Caco-2 (cell line): ENCODE results near the gene PLA2G2F. TPM values are rescaled to one million over a fixed set of nuclear protein-coding genes. Genes with fewer than 3 reads are reported as not detected.

Experiments used
- BruUV-seq: library from RNA; stranded (reverse); fragments of 400-500 nt; replicated peaks from 2 replicates; lab custom pipeline; 2021; lab: Mats Ljungman, UMichigan
- CTCF ChIA-PET: fragments of 300-600 bp; sonication (Branson Sonifier 250); formaldehyde crosslinking; loops from one replicate; lab custom pipeline; 2022; ENCODE audit warnings: antibody characterized with exemption; lab: Charles Lee
- POLR2A ChIA-PET: fragments of 300-600 bp; sonication (Branson Sonifier 250); formaldehyde crosslinking; loops from one replicate; lab custom pipeline; 2022; ENCODE audit warnings: antibody characterized with exemption; lab: Charles Lee
- DNase-seq, 2 experiments: peaks; one replicate each; pipeline versions ENCODE4 v3.0.0 to v3.0.0-alpha.2; 2020 to 2022
- H3K27me3 ChIP-seq: replicated peaks from 2 replicates; pipeline ENCODE4 v1.6.0; 2011; ENCODE audit warnings: low read length; ENCODE audit not compliant: control insufficient read depth, insufficient read depth
- H3K36me3 ChIP-seq: 2 replicates; pipeline ENCODE4 v1.5.1; 2011; ENCODE audit warnings: low read length; ENCODE audit not compliant: control insufficient read depth, insufficient read depth
- H3K4me1 ChIP-seq: fragments of 250-450 bp; sonication (Bioruptor Pico); 2 replicates; pipeline ENCODE4 v1.5.1; 2020; ENCODE audit warnings: mild to moderate bottlenecking
- H3K4me3 ChIP-seq: 2 replicates; pipeline ENCODE4 v1.5.1; 2011; ENCODE audit warnings: low read depth, mild to moderate bottlenecking, control low read depth, low read length
- H3K9me3 ChIP-seq: fragments of 250-450 bp; sonication (Bioruptor Pico); 2 replicates; pipeline ENCODE4 v1.5.1; 2020; ENCODE audit warnings: mild to moderate bottlenecking, moderate library complexity
- H3K27ac Mint-ChIP-seq: one replicate; pipeline ENCODE4 v1.8.0; 2022; ENCODE audit warnings: mixed read lengths; ENCODE audit not compliant: unreplicated experiment
- H3K27me3 Mint-ChIP-seq: one replicate; pipeline ENCODE4 v1.8.0; 2022; ENCODE audit warnings: mixed read lengths; ENCODE audit not compliant: insufficient read depth, unreplicated experiment
- H3K36me3 Mint-ChIP-seq: one replicate; pipeline ENCODE4 v1.8.0; 2022; ENCODE audit warnings: mild to moderate bottlenecking, mixed read lengths; ENCODE audit not compliant: insufficient read depth, unreplicated experiment
- H3K4me1 Mint-ChIP-seq: one replicate; pipeline ENCODE4 v1.8.0; 2022; ENCODE audit warnings: low read depth, mixed read lengths; ENCODE audit not compliant: unreplicated experiment
- H3K4me3 Mint-ChIP-seq: one replicate; pipeline ENCODE4 v1.8.0; 2022; ENCODE audit warnings: mild to moderate bottlenecking, moderate library complexity, mixed read lengths; ENCODE audit not compliant: unreplicated experiment
- H3K9me3 Mint-ChIP-seq: one replicate; pipeline ENCODE4 v1.8.0; 2022; ENCODE audit warnings: mixed read lengths; ENCODE audit not compliant: unreplicated experiment
- CTCF ChIP-seq, 2 experiments: fragments of 200-600 bp in 1 of 2; IDR thresholded peaks; 1 replicate in 1 of 2; 2 replicates in 1 of 2; pipeline versions ENCODE4 v1.5.1 to v1.8.0; 2011 to 2022; ENCODE audit warnings: antibody characterized with exemption in 1 of 2, control low read depth in 1 of 2, inconsistent platforms in 1 of 2, low read depth in 1 of 2, low read length in 1 of 2, mild to moderate bottlenecking in 1 of 2, moderate library complexity in 1 of 2; ENCODE audit not compliant: insufficient read depth in 1 of 2, severe bottlenecking in 1 of 2, unreplicated experiment in 1 of 2
- intact Hi-C: fragments of 100-400 bp; cut with micrococcal nuclease; formaldehyde crosslinking; loops from one replicate; pipeline ENCODE4 v1.10.0; 2022; ENCODE audit not compliant: unreplicated experiment
- total RNA-seq: library from RNA; stranded (reverse); gene quantifications from 2 replicates; pipeline ENCODE4 v1.2.3, GENCODE V29; 2022

The PLA2G2F gene
- total RNA-seq, 1 experiment from 2014 or later: not detected

GRCh38 chr1:20090641-20091040 is 48.5 kb upstream of the PLA2G2F start:
- ChIA-PET CTCF (no interaction called here), POLR2A (no interaction called here)
- Mint-ChIP-seq H3K9me3 (no peaks in the 10 kb centered on the region), H3K4me3 (no peak overlapping the region), H3K36me3 (no peaks in the 10 kb centered on the region), H3K4me1 (no peaks in the 10 kb centered on the region), H3K27me3 (no peaks in the 10 kb centered on the region), H3K27ac (no peak overlapping the region)
- Histone ChIP-seq H3K9me3 (no peaks in the 10 kb centered on the region), H3K4me3 (no peak overlapping the region), H3K4me1 (no peaks in the 10 kb centered on the region), H3K36me3 (no peaks in the 10 kb centered on the region), H3K27me3 (no peaks in the 10 kb centered on the region)
- intact Hi-C loops: no loop called here
- DNase-seq: no peak
- TF ChIP-seq CTCF (IDR thresholded peaks at IDR 0.05; ENCODE audit: insufficient read depth in 1 of 2, low read depth in 1 of 2, low read length in 1 of 2, severe bottlenecking in 1 of 2, unreplicated experiment in 1 of 2): no peak
- BruUV-seq: no TSS peak

GRCh38 chr1:20093303-20093702 is 45.8 kb upstream of the PLA2G2F start:
- DNase-seq: no peak
- H3K9me3 Mint-ChIP-seq: no peaks in the 10 kb centered on the region
- H3K4me3 ChIP-seq: no peak overlapping the region
- H3K27me3 ChIP-seq: no peaks in the 10 kb centered on the region
- no peaks in the 10 kb centered on the region for H3K9me3 ChIP-seq
- H3K36me3 ChIP-seq: no peaks in the 10 kb centered on the region
- ChIA-PET CTCF (no interaction called here), POLR2A (no interaction called here)
- no peaks in the 10 kb centered on the region for H3K36me3 Mint-ChIP-seq
- intact Hi-C loops: no loop called here
- no peaks in the 10 kb centered on the region for H3K4me1 Mint-ChIP-seq
- H3K27me3 Mint-ChIP-seq: no peaks in the 10 kb centered on the region
- TF ChIP-seq CTCF (IDR thresholded peaks at IDR 0.05; ENCODE audit: insufficient read depth in 1 of 2, low read depth in 1 of 2, low read length in 1 of 2, severe bottlenecking in 1 of 2, unreplicated experiment in 1 of 2): no peak
- H3K4me3 Mint-ChIP-seq: no peak overlapping the region
- no TSS peak for BruUV-seq
- no peaks in the 10 kb centered on the region for H3K4me1 ChIP-seq
- no peak overlapping the region for H3K27ac Mint-ChIP-seq

- BruUV-seq: no TSS peak
- Histone ChIP-seq H3K36me3 (no peaks in the 10 kb centered on the region), H3K9me3 (no peaks in the 10 kb centered on the region), H3K4me1 (no peaks in the 10 kb centered on the region), H3K27me3 (no peaks in the 10 kb centered on the region), H3K4me3 (no peak overlapping the region)
- Mint-ChIP-seq H3K27me3 (no peaks in the 10 kb centered on the region), H3K36me3 (no peaks in the 10 kb centered on the region), H3K27ac (no peak overlapping the region), H3K9me3 (no peaks in the 10 kb centered on the region), H3K4me1 (no peaks in the 10 kb centered on the region), H3K4me3 (no peak overlapping the region)
- no peak for TF ChIP-seq CTCF (IDR thresholded peaks at IDR 0.05; ENCODE audit: insufficient read depth in 1 of 2, low read depth in 1 of 2, low read length in 1 of 2, severe bottlenecking in 1 of 2, unreplicated experiment in 1 of 2)
- intact Hi-C loops: no loop called here
- CTCF ChIA-PET: no interaction called here
- POLR2A ChIA-PET: no interaction called here
- DNase-seq: no peak
Observed at GRCh38 chr1:20093940-20094391, 45.2 kb upstream of the PLA2G2F start.
